ENCODE data around the gene CLEC4G.
"Not testable (repeated sequence)": the region's sequence is repeated elsewhere in the genome, so short reads cannot be mapped to it uniquely, and the experiment has no call there.

CLEC4G gene, protein sequence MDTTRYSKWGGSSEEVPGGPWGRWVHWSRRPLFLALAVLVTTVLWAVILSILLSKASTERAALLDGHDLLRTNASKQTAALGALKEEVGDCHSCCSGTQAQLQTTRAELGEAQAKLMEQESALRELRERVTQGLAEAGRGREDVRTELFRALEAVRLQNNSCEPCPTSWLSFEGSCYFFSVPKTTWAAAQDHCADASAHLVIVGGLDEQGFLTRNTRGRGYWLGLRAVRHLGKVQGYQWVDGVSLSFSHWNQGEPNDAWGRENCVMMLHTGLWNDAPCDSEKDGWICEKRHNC

GRCh38 chr19:7732045-7732444 lies at the start of gene CLEC4G:
Gene CLEC4G (minus strand): TSS chr19:7732110. CDS start chr19:7732102, 8 bp downstream.
- DNase-seq, result no peak

GRCh38 chr19:7781157-7781556 lies 49.2 kb upstream of the CLEC4G start:
- DNase-seq, result no peak

GRCh38 chr19:7779631-7780486 lies 47.9 kb upstream of the CLEC4G start:
- DNase-seq, result no peak

- DNase-seq, result no peak
These were observed 46.2 kb upstream of the CLEC4G start for GRCh38 chr19:7778081-7778480.

DNA sequence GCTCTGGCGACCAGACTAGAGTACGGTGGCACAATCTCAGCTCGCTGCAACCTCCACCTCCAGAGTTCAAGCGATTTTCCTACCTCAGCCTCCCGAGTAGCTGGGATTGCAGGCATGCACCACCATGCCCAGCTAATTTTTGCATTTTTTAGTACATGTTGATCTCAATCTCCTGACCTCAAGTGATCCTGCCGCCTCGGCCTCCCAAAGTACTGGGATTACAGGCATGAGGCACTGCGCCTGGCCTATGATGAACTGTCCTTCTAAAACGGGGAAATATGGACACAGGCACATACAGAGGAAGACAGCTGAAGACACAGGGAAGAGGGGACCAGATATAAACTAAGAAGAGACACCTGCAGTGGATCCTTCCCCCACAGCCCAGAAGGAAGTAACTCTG lies 43.9 kb upstream of the CLEC4G start:
- no peak for DNase-seq

GRCh38 chr19:7773841-7774240 lies 41.9 kb upstream of the CLEC4G start:
- no peak for DNase-seq

GRCh38 chr19:7772752-7773291 lies 40.9 kb upstream of the CLEC4G start:
- DNase-seq, result no peak

- no peak for DNase-seq
These were observed 39.2 kb upstream of the CLEC4G start for GRCh38 chr19:7771072-7771471.

DNA sequence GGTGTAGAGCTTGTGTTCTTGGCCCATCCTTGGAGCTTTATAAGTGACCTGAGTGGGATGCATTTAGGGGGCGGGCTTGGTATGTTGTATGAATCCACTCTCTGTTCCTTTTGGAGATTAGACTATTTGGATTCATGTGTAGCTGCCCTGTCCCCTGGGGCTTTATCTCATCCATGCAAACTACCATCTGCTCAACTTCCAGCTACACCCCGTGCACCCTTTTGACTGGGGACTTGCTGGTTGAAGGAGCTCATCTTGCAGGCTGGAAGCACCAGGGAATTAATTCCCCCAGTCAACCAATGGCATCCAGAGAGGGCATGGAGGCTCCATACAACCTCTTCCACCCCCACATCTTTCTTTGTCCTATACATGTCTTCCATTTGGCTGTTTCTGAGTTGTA lies 37.3 kb upstream of the CLEC4G start:
- no peak for DNase-seq

GRCh38 chr19:7767487-7767886 lies 35.6 kb upstream of the CLEC4G start:
- no peak for DNase-seq

GRCh38 chr19:7766535-7766934 lies 34.6 kb upstream of the CLEC4G start:
- no peak for DNase-seq

DNA sequence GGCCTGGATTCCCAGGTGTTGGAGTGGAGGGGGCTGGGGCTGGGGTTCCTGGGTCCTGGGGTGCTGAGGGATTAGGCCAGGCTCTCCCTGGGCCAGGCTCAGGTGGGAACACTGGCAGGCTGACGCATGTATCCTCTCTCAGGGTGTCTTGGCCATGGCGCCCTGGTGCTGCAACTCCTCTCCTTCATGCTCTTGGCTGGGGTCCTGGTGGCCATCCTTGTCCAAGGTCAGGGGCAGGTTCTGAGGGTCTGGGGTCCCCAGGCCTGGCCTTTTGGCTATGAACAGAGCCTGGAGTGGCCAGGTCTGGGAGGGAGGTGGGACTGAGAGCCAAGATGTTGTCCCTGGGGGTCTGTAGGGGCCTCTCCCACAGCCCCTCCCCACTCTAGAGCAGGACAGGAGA lies 33.1 kb upstream of the CLEC4G start:
- DNase-seq, result not testable (repeated sequence)

- DNase-seq, result not testable (repeated sequence)
These were observed 32.2 kb upstream of the CLEC4G start for GRCh38 chr19:7764157-7764556.

DNA sequence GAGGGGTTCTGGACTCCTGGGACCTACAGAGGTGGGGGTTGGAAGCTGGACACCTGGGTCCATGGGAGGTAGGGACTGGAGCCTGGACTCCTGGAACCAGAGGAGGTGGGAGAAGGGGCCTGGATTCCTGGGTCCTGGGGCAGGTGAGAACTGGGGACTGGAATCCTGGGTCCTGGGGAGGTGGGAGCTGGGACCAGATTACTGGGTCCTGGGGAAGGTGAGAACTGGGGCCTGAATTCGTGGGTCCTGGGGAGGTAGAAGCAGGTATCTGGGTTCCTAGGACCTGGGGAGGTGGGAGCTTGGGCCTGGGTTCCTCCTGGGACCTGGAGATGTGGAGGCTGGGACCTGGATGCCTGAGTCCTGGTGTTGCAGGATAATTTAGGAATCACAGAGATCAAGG lies 31.8 kb upstream of the CLEC4G start:
- DNase-seq, result no peak

DNA sequence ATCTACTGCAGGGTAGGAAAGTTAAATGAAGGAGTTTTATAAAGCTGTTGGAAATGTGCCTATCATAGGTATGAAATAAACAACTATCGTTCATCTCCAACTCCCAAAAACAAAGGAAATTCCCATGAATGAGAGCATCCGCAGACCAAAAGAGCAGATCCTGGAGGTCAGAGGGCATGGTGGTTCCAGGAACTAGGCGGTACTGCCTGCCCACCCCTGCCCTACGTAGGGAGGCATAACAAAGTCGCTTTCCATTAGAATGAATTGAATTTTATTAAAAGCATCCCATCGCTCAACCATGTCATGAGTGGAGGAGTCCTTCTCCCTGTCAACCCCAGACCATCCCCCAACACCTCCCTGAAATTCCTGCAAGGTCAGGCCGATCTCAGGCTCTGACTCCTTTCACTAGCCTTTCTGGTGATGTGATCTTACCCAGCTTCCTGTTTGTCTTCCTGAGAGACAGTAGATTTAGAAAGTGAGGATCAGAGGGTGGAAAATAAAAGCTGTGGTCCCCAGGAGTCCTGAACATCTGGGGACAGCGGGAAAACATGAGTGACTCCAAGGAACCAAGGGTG lies 30.9 kb upstream of the CLEC4G start, which contains the start of gene CLEC4M:
TSS of gene CLEC4M (plus strand) at position 525 of the 575 bp plus-strand sequence. CDS start at position 549, 24 bp downstream.
- no peak for DNase-seq

GRCh38 chr19:7759156-7759555 lies 27.2 kb upstream of the CLEC4G start:
- DNase-seq, result no peak

- no peak for DNase-seq
These were observed 25.4 kb upstream of the CLEC4G start for GRCh38 chr19:7757358-7757757.

GRCh38 chr19:7756258-7756657 lies 24.3 kb upstream of the CLEC4G start:
- DNase-seq, result no peak

GRCh38 chr19:7751157-7751783 lies 19.4 kb upstream of the CLEC4G start:
- no peak for DNase-seq

DNA sequence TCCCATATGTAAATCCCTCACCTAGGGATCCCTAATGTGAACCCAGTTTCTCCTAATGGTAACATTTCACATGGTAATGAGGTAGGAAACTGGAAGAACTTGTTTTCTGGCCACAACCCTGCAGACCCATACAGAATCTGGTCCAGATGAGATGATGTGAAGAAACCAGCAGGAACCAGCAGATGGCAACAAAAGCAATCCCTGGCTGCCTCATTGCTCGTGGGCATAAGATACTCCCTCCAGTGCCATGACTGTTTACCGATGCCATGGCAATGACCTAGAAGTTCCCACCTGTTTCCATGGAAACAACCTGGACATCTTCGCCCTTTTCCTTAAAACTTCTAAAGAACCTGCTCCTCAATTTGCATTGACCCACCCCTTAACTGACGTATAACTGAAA lies 16.8 kb upstream of the CLEC4G start:
- DNase-seq, result no peak

DNA sequence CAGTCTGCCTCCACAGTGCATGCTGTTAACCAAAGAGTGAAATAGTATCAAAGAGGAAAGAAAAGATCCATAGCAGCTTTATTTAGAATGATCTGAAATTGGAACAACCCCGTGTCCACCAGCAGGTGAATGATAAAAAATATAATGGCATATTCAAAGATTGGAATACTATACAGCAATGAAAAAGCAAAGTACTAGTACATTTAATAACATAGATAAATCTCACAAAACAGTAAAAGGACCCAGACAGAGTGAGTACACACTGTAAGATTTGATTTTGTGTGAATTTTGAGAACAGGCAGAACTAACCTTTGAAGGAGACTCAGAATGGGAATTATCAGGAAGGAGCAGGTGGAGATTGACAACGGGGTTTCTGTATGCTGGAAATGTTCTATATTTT lies 16.3 kb upstream of the CLEC4G start:
- no peak for DNase-seq

DNA sequence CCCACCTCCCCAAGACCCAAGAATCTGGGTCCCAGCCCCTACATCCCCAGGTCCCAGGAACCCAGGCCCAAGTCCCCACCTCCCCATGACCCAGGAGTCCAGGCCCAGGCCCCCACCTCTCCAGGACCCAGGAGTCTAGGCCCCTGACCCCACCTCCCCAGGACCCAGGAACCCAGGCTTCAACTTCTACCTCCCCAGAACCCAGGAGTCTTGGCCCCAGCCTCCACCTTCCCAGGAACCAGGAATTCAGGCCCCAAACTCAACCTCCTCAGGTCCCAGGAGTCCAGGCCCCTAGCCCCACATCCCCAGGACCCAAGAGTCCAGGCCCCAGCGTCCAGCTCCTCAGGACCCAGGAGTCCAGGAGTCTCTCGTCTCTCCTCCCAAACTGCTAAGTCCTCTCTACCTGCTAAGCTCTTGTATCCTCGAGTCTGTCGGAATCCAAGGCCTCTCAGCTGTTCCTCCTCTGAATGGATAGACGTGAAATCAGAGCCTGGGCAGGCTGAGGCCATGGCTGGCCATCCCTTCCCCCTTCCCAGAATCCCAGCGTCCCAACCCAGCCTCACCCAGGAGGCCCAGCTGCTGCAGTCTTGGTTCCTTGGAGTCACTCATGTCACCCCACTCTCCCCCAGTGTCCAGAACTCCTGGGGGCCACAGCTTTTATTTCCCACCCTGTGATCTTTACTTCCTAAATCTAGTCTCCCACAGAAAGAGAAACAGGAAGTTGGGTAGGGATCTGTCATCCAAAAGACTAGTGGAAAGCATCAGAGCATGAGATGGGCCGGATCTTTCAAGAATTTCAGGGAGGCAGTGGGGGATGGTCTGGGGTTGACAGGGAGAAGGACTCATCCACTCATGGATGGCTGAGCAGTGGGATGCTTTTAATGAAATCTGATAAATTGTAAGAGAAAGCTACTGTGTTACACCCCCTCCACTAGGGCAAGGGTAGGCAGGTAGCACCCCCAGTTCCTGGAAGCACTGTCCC lies 15.3 kb upstream of the CLEC4G start, which contains the start of gene CD209:
TSS of gene CD209 (minus strand) at position 632 of the 982 bp plus-strand sequence. CDS start at position 609, 23 bp downstream.
- DNase-seq, result no peak

Measured in NCI-H510A treated with DMSO at 0.1 percent for 48 hours (cell line).